GM21723 (cell line): Measurements from ENCODE around the gene MGA.

Source experiments
- ATAC-seq: cut with Tn5 transposase; IDR thresholded peaks from one replicate; pipeline ENCODE4 v1.9.1; 2021; ENCODE audit warnings: mild to moderate bottlenecking, moderate library complexity; ENCODE audit not compliant: unreplicated experiment

MGA gene

GRCh38 chr15:41804916-41805666, 144.9 kb downstream of the MGA start:
- ATAC-seq = no peak

- no peak for ATAC-seq
These were observed 145.5 kb downstream of the MGA start for GRCh38 chr15:41805711-41806110.

DNA sequence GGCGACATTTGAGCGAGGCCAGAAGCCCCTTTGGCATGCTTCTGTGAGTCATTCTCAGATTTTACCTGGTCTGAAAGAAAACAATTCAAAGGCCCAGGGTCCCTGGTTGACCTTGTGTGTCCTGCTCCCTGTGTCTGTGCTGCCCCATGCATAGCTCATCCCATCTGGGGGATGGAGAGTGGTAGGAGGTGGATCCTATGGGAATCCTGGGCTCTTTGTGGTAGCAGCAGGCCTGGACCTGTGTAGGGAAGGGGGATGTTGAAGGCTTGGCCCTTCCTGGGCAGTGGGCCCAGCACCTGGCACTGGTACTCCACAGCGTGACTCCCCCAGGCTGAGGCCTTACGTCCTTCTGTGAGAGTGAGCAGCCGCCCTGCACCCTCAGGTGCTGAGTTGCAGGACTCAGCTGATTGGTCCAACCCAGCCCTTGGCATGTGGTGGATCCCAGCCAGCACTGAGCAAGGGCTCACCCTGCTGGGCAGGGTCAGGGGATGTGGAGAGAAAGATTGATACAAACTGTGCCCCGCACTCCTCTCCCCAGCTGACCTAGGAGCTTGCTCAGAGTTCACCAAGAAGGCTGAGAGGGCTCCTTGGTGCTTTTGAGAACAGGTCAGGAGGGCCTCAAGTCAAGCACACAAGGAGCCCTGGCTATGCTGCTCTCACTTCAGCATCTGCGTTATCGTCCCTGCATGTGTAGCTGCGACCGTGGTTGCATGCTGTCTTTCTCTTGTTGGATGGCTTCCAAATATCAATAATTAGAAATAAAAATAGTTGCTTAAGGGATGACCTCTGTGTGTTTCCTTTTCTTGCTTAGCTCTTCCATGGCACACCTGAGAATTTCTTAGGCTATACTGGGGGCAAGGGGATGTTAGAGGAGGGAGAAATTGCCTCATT, 146.3 kb downstream of the MGA start:
- ATAC-seq = no peak

- no peak for ATAC-seq
These were observed 148.9 kb downstream of the MGA start for GRCh38 chr15:41809121-41809520.

DNA sequence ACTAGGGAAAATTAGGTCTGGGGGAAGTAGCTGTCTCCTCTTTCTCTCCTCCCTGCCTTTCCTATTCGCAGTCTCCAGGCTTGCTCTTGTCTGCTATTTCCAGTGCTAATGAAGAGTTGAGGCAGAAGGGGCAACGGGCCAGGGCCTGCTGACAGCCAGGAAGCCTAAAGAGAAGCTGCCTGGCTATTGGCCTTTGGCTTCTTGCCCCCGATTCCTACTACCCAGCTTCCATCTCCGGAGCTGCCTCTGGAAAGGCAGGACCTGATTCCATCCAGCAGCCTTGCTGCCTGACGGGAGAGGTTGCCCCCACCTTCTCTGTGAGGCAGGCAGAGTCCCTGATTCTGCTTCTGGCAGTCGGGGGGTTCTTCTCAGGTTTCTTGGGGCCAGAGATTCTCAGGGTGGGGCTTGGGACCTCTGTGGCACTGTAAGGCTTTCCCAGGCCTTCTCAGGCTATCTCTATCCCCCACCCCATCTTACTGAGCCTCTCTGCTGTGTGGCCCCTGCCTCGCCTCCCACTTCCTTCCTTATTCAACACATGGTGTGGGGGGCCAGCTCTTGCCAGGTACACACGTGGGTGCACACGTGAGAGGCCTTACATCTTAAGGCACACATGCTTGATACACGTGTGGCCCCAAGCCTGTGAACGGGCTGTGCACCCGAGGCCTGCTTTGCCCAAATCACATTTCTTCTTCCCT, 149.5 kb downstream of the MGA start:
- no peak for ATAC-seq

DNA sequence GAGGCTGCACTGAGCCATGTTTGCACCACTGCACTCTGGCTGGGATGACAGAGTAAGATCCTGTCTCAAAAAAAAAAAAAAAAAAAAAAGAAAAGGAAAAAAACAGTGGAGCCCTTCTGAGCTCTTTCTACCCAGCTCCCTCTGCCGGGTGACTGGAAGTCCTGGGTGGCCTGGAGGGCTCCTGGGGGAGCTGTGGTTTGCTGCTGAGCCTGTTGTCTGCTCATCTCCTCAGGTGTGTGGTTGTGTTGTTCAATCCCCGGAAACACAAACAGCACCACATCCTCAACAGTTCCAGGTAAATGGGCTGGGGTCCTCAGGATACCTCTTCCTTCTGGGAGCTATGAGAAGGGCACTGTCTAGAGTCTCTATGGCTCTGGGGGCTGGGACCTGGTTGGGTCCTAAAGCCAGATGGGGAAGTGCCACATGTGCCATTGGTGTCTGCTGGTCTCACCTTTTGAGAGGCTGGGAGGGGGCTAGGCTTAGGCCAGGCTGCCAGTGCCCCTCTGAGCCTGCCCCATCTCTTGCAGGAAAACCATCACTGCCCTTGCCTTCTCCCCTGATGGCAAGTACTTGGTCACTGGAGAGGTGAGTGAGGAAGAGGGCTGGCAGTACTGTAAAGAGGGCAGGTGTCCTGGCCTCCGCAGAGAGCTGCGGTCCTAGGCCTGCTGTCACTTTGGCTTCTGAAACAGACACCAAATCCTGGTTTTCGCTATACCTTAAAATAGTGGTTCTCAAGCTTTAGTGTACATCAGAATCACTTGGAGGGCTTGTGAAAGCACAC, 150.6 kb downstream of the MGA start:
- no peak for ATAC-seq

- no peak for ATAC-seq
These were observed 151.4 kb downstream of the MGA start for GRCh38 chr15:41811432-41812195.

GRCh38 chr15:41812820-41813375, 152.7 kb downstream of the MGA start:
- ATAC-seq = no peak

GRCh38 chr15:41813426-41813825, 153.2 kb downstream of the MGA start:
- no peak for ATAC-seq

- no peak for ATAC-seq
These were observed 154.3 kb downstream of the MGA start for GRCh38 chr15:41814534-41814933.

- no peak for ATAC-seq
These were observed 156.6 kb downstream of the MGA start for GRCh38 chr15:41816788-41817187.

DNA sequence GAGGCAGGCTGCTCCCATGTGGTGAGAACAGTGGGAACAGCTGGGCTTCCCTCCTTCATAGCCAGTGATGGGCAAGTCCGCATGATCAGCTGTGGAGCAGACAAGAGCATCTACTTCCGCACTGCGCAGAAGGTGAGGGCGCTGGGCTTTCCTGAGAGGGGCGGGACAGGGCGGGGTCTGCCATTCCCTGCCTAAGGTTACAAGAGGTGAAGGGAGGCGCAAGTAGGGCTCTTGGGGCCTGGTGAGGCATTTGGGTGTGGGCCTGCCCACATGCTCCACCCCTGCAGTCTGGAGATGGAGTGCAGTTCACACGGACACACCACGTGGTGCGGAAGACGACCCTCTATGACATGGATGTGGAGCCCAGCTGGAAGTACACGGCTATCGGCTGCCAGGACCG, 157.1 kb downstream of the MGA start:
- no peak for ATAC-seq

- ATAC-seq = no peak
These were observed 157.6 kb downstream of the MGA start for GRCh38 chr15:41817781-41818180.

- ATAC-seq = no peak
These were observed 159.3 kb downstream of the MGA start for GRCh38 chr15:41819455-41820050.

- no peak for ATAC-seq
These were observed 160.7 kb downstream of the MGA start for GRCh38 chr15:41820791-41821423.

DNA sequence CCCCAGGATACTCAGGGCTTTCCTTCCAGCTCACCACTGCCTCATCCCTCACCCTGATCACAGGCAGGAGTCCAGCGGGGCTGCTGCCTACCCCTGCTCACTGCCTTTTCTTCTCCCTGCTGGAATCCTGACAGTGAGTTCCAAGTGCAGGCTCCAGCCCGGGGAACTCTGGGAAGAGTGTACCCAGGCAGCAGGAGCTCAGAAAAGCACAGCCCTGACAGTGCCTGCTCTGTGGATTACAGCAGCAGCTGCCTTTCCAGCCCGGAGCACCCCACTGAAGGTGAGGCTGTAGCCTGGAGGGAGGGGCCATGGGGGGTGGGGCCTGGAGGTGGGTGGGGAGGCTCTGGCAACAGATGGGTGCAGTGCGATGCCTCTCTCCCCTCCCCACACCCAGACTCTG, 161.6 kb downstream of the MGA start:
- no peak for ATAC-seq

- no peak for ATAC-seq
These were observed 162.3 kb downstream of the MGA start for GRCh38 chr15:41822471-41822870.
